Smooth muscle cell of bladder (primary cell): Measurements from ENCODE around the gene NSUN4. TPM values are rescaled to one million over a fixed set of nuclear protein-coding genes. Genes with fewer than 3 reads are reported as not detected.

ENCODE experiments used
- total RNA-seq: library from RNA; depleted of rRNA; stranded (reverse); fragments of >200 nt; gene quantifications from 2 replicates; pipeline ENCODE4 v1.2.3, GENCODE V29; 2014

Gene NSUN4
- 14.1 and 17.9 TPM in 2 replicates for total RNA-seq

DNA sequence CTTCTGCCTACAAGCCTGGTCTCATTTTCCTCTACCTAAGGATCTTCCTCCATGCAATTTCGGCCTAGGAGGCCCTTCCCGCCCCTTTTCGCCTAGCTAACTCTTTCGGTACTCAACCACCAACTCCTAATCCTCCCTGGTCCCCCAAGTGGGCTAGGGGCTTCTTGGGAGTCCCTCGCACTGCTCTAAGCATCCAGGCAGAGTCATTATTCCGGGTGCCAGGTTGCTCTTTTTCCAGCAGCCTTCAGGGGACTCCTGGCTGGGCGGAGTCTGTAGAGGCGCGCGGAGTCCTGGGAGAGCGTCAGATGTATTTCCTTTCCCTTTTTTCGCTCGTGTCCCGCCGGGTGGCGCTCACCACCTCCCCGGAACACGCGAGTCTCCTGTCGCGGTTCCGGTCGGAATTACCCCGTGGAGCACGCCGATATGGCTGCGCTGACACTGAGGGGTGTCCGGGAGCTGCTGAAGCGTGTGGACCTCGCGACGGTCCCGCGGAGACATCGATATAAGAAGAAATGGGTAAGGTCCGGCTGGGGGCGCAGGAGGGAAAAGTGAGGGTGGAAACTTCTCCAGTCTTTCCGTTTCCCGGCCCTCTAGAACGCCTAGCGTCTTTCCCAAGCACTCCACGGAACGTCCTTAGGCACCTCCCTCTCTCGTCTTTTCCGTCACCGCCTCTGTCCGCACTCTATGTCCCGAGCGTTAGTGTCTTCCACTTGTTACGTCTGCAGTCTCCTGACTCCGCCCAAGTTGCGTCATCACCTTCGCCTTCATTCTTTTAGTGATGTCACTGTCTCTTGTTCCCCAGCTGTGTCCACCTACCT is at the start of gene NSUN4:
Gene NSUN4 (plus strand): TSS at position 404 of the 818 bp plus-strand sequence. CDS start 20 bp downstream, at position 424.

GRCh38 chr1:46303038-46303871 is 37.4 kb upstream of the NSUN4 start, which contains the start of the genes LRRC41 and UQCRH:
TSS of gene LRRC41 (minus strand) at chr1:46303616. CDS start at chr1:46303322, 294 bp downstream.
TSS of gene UQCRH (plus strand) at chr1:46303698. CDS start at chr1:46303767, 69 bp downstream.

DNA sequence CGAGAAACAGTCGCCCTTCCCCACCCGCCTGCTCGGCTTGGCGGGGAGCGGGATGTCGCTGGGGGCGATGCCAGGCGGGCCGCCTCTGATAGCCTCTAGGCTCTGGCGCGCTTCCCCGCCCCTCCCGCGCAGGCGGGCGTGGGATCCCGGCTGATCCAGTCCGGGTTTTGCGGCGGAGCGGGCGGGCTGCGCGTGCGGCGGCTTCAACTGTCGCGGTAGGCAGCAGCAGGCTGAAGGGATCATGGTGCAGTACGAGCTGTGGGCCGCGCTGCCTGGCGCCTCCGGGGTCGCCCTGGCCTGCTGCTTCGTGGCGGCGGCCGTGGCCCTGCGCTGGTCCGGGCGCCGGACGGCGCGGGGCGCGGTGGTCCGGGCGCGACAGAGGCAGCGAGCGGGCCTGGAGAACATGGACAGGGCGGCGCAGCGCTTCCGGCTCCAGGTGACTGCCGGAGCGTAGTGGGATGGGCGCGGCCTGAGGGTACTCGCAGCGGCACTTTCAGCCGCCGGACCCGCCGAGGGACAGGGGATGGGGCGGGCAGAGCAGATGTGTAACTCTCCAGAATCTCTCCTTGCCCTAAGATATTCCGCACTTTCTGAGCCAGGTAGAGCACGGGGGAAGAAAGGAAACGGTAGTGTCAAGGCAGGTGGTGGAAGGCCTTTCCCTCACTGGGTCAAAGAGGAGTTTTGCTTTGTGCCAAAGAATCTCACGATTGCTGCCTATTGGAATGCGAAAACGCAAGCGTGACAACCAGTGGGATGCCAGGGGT is 53.7 kb downstream of the NSUN4 start, which contains the start of gene FAAH:
Gene FAAH (plus strand): TSS at position 210 of the 764 bp plus-strand sequence. CDS start 32 bp downstream, at position 242.

Other genes starting within 250 kb of the NSUN4 start
- gene PIK3R3, start 208.2 kb upstream of the NSUN4 start, total RNA-seq = 0.83 and 2.1 TPM in 2 replicates
- gene TSPAN1, start 165.7 kb upstream of the NSUN4 start, total RNA-seq = 0.14 and 0.46 TPM in 2 replicates
- gene P3R3URF, start 164.3 kb upstream of the NSUN4 start, total RNA-seq = not detected in 2 replicates
- gene POMGNT1, start 142.4 kb upstream of the NSUN4 start, total RNA-seq = 27.4 and 50.8 TPM in 2 replicates
- 2.7 and 3.1 TPM in 2 replicates for gene LURAP1, start 137.5 kb upstream of the NSUN4 start, total RNA-seq
- gene RAD54L, start 93.0 kb upstream of the NSUN4 start, total RNA-seq = 0.37 and 0.43 TPM in 2 replicates
- gene LRRC41, start 37.2 kb upstream of the NSUN4 start, total RNA-seq = 73.8 and 94.9 TPM in 2 replicates
- 491 and 862 TPM in 2 replicates for gene UQCRH, start 37.1 kb upstream of the NSUN4 start, total RNA-seq
- 0.43 and 1.8 TPM in 2 replicates for gene FAAH, start 53.5 kb downstream of the NSUN4 start, total RNA-seq
- gene DMBX1, start 149.0 kb downstream of the NSUN4 start, total RNA-seq = not detected in 2 replicates
- not detected in 2 replicates for gene KNCN, start 210.8 kb downstream of the NSUN4 start, total RNA-seq